GM10248 (cell line): ENCODE results near the gene MATN1.
"Not testable (repeated sequence)": the region's sequence is repeated elsewhere in the genome, so short reads cannot be mapped to it uniquely, and the experiment has no call there.

Source experiments
- CTCF ChIA-PET: fragments of 300-600 bp; sonication (Branson Sonifier 250); formaldehyde crosslinking; extraction: SDS; loops from one replicate; lab custom pipeline; 2021; ENCODE audit warnings: antibody characterized with exemption; lab: Yijun Ruan, JAX
- POLR2A ChIA-PET: fragments of 350-650 bp; sonication (Branson Sonifier 250); formaldehyde crosslinking; extraction: SDS; loops from one replicate; lab custom pipeline; 2020; ENCODE audit warnings: antibody characterized with exemption; lab: Yijun Ruan, JAX
- DNase-seq: peaks from one replicate; pipeline ENCODE4 v3.0.0; 2012; ENCODE audit errors: extremely low spot score
- TF ChIP-seq, protein P1 (sequence below): IDR thresholded peaks from 2 replicates; pipeline ENCODE4 v1.5.1; 2012; ENCODE audit warnings: mild to moderate bottlenecking, low read depth; ENCODE audit errors: extremely low read depth, missing control alignments, control extremely low read depth

The MATN1 gene

GRCh38 chr1:30723331-30723755 lies at the start of gene MATN1:
Gene MATN1, minus strand, starts transcription at chr1:30723585. Its CDS starts 34 bp downstream, at chr1:30723551.
- ChIA-PET POLR2A (no interaction called here), CTCF (interaction anchor here (1.2 to 19.1 kb wide), 2 partner anchors 56 to 79 kb away, joined by 6 to 611 read pairs; no protein-coding TSS in a partner anchor)
- TF ChIP-seq, protein P1, sequence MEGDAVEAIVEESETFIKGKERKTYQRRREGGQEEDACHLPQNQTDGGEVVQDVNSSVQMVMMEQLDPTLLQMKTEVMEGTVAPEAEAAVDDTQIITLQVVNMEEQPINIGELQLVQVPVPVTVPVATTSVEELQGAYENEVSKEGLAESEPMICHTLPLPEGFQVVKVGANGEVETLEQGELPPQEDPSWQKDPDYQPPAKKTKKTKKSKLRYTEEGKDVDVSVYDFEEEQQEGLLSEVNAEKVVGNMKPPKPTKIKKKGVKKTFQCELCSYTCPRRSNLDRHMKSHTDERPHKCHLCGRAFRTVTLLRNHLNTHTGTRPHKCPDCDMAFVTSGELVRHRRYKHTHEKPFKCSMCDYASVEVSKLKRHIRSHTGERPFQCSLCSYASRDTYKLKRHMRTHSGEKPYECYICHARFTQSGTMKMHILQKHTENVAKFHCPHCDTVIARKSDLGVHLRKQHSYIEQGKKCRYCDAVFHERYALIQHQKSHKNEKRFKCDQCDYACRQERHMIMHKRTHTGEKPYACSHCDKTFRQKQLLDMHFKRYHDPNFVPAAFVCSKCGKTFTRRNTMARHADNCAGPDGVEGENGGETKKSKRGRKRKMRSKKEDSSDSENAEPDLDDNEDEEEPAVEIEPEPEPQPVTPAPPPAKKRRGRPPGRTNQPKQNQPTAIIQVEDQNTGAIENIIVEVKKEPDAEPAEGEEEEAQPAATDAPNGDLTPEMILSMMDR, result no peak
- no peak for DNase-seq

GRCh38 chr1:30771005-30771404 lies 47.6 kb upstream of the MATN1 start:
- TF ChIP-seq, protein P1, result no peak
- POLR2A ChIA-PET, result no interaction called here
- CTCF ChIA-PET, result interaction anchor here (13.5 to 22.9 kb wide), 3 partner anchors 7 to 47 kb away, joined by 449 to 611 read pairs (median 449); partner anchors contain the start of genes LAPTM5 and MATN1
- no peak for DNase-seq

DNA sequence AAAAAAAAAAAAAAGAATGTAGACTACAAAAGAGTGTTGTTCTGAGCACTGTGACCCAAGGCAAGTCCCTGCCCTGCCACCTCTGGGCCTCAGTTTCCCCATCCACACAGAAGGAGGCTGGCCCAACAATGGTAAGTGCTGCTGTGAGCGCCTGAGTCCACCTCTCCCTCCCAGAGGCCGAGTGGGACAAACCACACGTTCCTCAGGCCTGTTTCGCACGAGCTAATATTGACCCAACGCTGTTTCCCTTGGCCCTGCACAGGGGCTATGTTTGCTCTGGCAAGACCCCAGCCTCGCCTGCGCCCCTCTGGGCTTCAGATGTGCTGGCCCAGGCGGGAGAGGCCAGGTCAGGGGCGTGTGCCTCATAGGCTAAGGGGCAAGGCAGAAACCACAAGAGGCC lies 46.8 kb upstream of the MATN1 start:
- ChIA-PET POLR2A (interaction anchor here (0.6 kb wide), 2 partner anchors 9 to 26 kb away, joined by 3 to 7 read pairs; no protein-coding TSS in a partner anchor), CTCF (interaction anchor here (1.1 to 22.9 kb wide), 3 partner anchors 8 to 32 kb away, joined by 3 to 449 read pairs (median 3); no protein-coding TSS in a partner anchor)
- DNase-seq, result no peak
- TF ChIP-seq, protein P1, result no peak

GRCh38 chr1:30768830-30769718 lies 45.7 kb upstream of the MATN1 start:
- POLR2A ChIA-PET, result interaction anchor here (0.6 to 1.6 kb wide), 4 partner anchors 8 to 24 kb away, joined by 3 to 7 read pairs (median 5); partner anchors contain the start of gene LAPTM5
- DNase-seq, result no peak
- CTCF ChIA-PET, result interaction anchor here (0.8 to 22.9 kb wide), 10 partner anchors 9 to 160 kb away, joined by 3 to 449 read pairs (median 4); partner anchors contain the start of gene LAPTM5
- TF ChIP-seq, protein P1, result no peak

DNA sequence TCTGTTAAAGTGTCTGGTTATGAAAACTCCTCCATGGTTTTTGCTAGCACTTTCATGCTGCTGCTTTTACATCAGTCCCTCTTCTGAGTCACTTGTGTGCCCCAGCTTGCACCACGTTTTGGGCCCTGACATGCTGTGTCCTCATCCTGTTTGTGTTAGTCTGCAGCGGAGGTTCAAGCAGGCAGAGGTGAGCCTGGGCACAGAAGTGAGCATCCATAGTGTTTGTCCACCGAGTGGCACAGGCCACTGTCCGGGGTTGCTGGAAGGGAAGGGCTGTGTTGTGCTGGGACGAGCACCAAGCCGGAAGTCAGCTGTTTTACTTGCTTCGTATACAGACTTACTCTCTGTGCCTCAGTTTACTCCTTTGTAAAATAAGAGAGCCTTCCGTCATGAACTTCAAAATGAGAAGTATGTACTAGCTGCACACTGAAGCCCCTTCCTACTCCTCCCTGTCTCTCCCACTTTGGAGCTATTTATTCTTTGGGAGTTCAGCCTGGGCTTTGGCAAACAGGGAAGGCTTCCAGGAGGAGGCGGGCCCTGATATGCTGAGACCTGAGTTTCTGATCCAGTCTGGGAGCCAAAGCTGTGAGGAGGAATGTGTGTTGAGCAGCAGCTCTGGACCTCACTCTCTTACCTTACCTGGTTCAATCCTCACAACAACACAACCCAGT lies 44.9 kb upstream of the MATN1 start:
- ChIA-PET POLR2A (interaction anchor here (0.7 to 1.6 kb wide), 3 partner anchors 10 to 23 kb away, joined by 3 to 7 read pairs (median 3); partner anchors contain the start of gene LAPTM5), CTCF (interaction anchor here (0.8 to 22.9 kb wide), 8 partner anchors 9 to 161 kb away, joined by 3 to 449 read pairs (median 5); partner anchors contain the start of gene LAPTM5)
- TF ChIP-seq, protein P1, result no peak
- no peak for DNase-seq

- ChIA-PET CTCF (interaction anchor here (1.8 to 22.9 kb wide), 4 partner anchors 9 to 48 kb away, joined by 5 to 449 read pairs (median 94); partner anchors contain the start of gene LAPTM5), POLR2A (interaction anchor here (2.3 to 4.2 kb wide), 2 partner anchors 13 kb away, joined by 7 to 19 read pairs; no protein-coding TSS in a partner anchor)
- DNase-seq, result not testable (repeated sequence)
These were observed 43.6 kb upstream of the MATN1 start for GRCh38 chr1:30766948-30767347.
